Tibial nerve (tissue), 4 donors: ENCODE results near the gene OVOL3. TPM values are rescaled to one million over a fixed set of nuclear protein-coding genes. Genes with fewer than 3 reads are reported as not detected.
"Not testable (repeated sequence)": the region's sequence is repeated elsewhere in the genome, so short reads cannot be mapped to it uniquely, and the experiment has no call there.

ENCODE experiments used
- DNase-seq, 2 donors: peaks; one replicate each; pipeline ENCODE4 v3.0.0-alpha.2; 2019; ENCODE audit warnings: low spot score in 2 of 2
- H3K27ac ChIP-seq, 4 donors: fragments of 200-600 bp; sonication (generic) in 3 of 4; one replicate each; pipeline ENCODE4 v1.5.1; 2017 to 2019; ENCODE audit warnings: mild to moderate bottlenecking in 1 of 4
- H3K27me3 ChIP-seq, 2 donors: fragments of 200-600 bp; sonication (generic) in 1 of 2; one replicate each; pipeline versions ENCODE4 v1.5.1 to v1.6.0; 2017 to 2019
- H3K36me3 ChIP-seq, 3 donors: fragments of 200-600 bp; sonication (generic); one replicate each; pipeline ENCODE4 v1.5.1; 2018 to 2019
- H3K4me1 ChIP-seq, 4 donors: fragments of 200-600 bp; sonication (generic) in 3 of 4; one replicate each; pipeline ENCODE4 v1.5.1; 2017 to 2019
- H3K4me3 ChIP-seq, 4 donors: fragments of 200-600 bp; sonication (generic) in 3 of 4; one replicate each; pipeline ENCODE4 v1.5.1; 2017 to 2019; ENCODE audit warnings: mild to moderate bottlenecking in 1 of 4, moderate library complexity in 1 of 4
- H3K9me3 ChIP-seq, 4 donors: fragments of 200-600 bp; sonication (generic) in 3 of 4; one replicate each; pipeline ENCODE4 v1.5.1; 2017 to 2019
- CTCF ChIP-seq, 5 experiments: fragments of 200-600 bp in 3 of 5; fragments of 450-650 bp in 2 of 5; sonication (generic) in 3 of 5; IDR thresholded peaks; one replicate each; pipeline ENCODE4 v1.5.1; 2016 to 2019; ENCODE audit warnings: antibody characterized with exemption in 5 of 5, mild to moderate bottlenecking in 3 of 5, moderate library complexity in 2 of 5
- EP300 ChIP-seq, 2 donors: sonication (generic); formaldehyde crosslinking; IDR thresholded peaks; one replicate each; pipeline ENCODE4 v1.6.1; 2017; ENCODE audit warnings: antibody characterized with exemption in 2 of 2, mild to moderate bottlenecking in 1 of 2
- POLR2A ChIP-seq, 2 donors: fragments of 450-650 bp; IDR thresholded peaks; one replicate each; pipeline ENCODE4 v1.6.1; 2017; ENCODE audit warnings: antibody characterized with exemption in 2 of 2, mild to moderate bottlenecking in 2 of 2, moderate library complexity in 2 of 2
- WGBS, 2 donors: methylation state at CpG; one replicate each; pipeline ENCODE4 v1.1.5; 2018; 5-methylcytosine and 5-hydroxymethylcytosine counted together
- total RNA-seq, 4 donors: library from RNA; depleted of rRNA; stranded (reverse); fragments of >200 nt; gene quantifications; one replicate each; pipeline ENCODE4 v1.1.0, GENCODE V29; 2016

The OVOL3 gene
- total RNA-seq, 4 donors from 2014 or later: not detected

GRCh38 chr19:36128392-36128736, 17.4 kb downstream of the OVOL3 start:
- peak overlapping the region; percentile 27 to 59 (median 52) for H3K4me3 ChIP-seq
- WGBS, 2 donors: 8 to 12% methylated on average over 10 of the region's 10 CpGs
- no peak for DNase-seq
- TF ChIP-seq EP300 (IDR thresholded peaks at IDR 0.05) (no peak), CTCF (IDR thresholded peaks at IDR 0.05) (no peak), POLR2A (IDR thresholded peaks at IDR 0.05) (no peak)
- H3K27me3 ChIP-seq: no peaks in the 10 kb centered on the region
- H3K27ac ChIP-seq: peak overlapping the region; percentile 60 to 92 (median 90)
- peaks cover 4 to 29% (median 4%) of the 10 kb centered on the region in 3 donors for H3K36me3 ChIP-seq
- H3K9me3 ChIP-seq: no peaks in the 10 kb centered on the region
- peaks cover 0 to 18% (median 7%) of the 10 kb centered on the region in 4 donors for H3K4me1 ChIP-seq

GRCh38 chr19:36131221-36131620, 20.3 kb downstream of the OVOL3 start:
- not testable (repeated sequence) for H3K4me3 ChIP-seq, H3K27ac ChIP-seq, DNase-seq, H3K9me3 ChIP-seq, H3K36me3 ChIP-seq, H3K27me3 ChIP-seq
- WGBS, 2 donors: 67 to 69% methylated on average over 6 of the region's 6 CpGs
- H3K4me1 ChIP-seq: peaks cover 0 to 20% (median 7%) of the 10 kb centered on the region in 4 donors

GRCh38 chr19:36134867-36135266, 23.9 kb downstream of the OVOL3 start:
- H3K9me3 ChIP-seq, H3K27me3 ChIP-seq, DNase-seq, H3K4me3 ChIP-seq, H3K27ac ChIP-seq, H3K36me3 ChIP-seq: not testable (repeated sequence)
- 88 to 94% methylated on average over 3 to 4 of the region's 4 CpGs for WGBS, 2 donors
- peaks cover 0 to 24% (median 4%) of the 10 kb centered on the region in 4 donors for H3K4me1 ChIP-seq

GRCh38 chr19:36136964-36137686, 26.2 kb downstream of the OVOL3 start:
- H3K27me3 ChIP-seq: no peaks in the 10 kb centered on the region
- WGBS, 2 donors: 49 to 53% methylated on average over 12 of the region's 12 CpGs
- H3K36me3 ChIP-seq: peaks cover 0 to 6% (median 1%) of the 10 kb centered on the region in 3 donors
- peaks cover 5 to 34% (median 10%) of the 10 kb centered on the region in 4 donors for H3K4me1 ChIP-seq
- TF ChIP-seq EP300 (IDR thresholded peaks at IDR 0.05) (peak in 1 of 2 donors; percentile 45), CTCF (IDR thresholded peaks at IDR 0.05) (no peak), POLR2A (IDR thresholded peaks at IDR 0.05) (no peak)
- no peak overlapping the region for H3K4me3 ChIP-seq
- no peaks in the 10 kb centered on the region for H3K9me3 ChIP-seq
- no peak for DNase-seq
- H3K27ac ChIP-seq: peak overlapping the region in 3 of 4 donors; percentile 50 to 77 (median 74)

GRCh38 chr19:36139120-36139472, 28.2 kb downstream of the OVOL3 start:
- H3K9me3 ChIP-seq: no peaks in the 10 kb centered on the region
- H3K36me3 ChIP-seq: peaks cover 0 to 25% (median 9%) of the 10 kb centered on the region in 3 donors
- H3K27ac ChIP-seq: peak overlapping the region; percentile 83 to 100 (median 98)
- peak overlapping the region; percentile 80 to 94 (median 86) for H3K4me3 ChIP-seq
- DNase-seq: no peak
- WGBS, 2 donors: 48 to 49% methylated on average over 7 of the region's 7 CpGs
- TF ChIP-seq EP300 (IDR thresholded peaks at IDR 0.05) (no peak), POLR2A (IDR thresholded peaks at IDR 0.05) (no peak), CTCF (IDR thresholded peaks at IDR 0.05) (no peak)
- H3K27me3 ChIP-seq: no peaks in the 10 kb centered on the region
- H3K4me1 ChIP-seq: peaks cover 5 to 37% (median 10%) of the 10 kb centered on the region in 4 donors

- Histone ChIP-seq H3K27me3 (no peaks in the 10 kb centered on the region), H3K4me1 (peaks cover 5 to 37% (median 10%) of the 10 kb centered on the region in 4 donors), H3K36me3 (peaks cover 0 to 31% (median 10%) of the 10 kb centered on the region in 3 donors), H3K9me3 (no peaks in the 10 kb centered on the region), H3K27ac (peak within 1 kb of the TSS; percentile 83 to 100 (median 98)), H3K4me3 (peak within 1 kb of the TSS; percentile 80 to 94 (median 86))
- DNase-seq: peak; percentile 87 to 92
- peak; percentile 91 to 95 for TF ChIP-seq POLR2A (IDR thresholded peaks at IDR 0.05)
- peak; percentile 86 to 95 for TF ChIP-seq EP300 (IDR thresholded peaks at IDR 0.05)
- TF ChIP-seq CTCF (IDR thresholded peaks at IDR 0.05): peak in 2 of 5 experiments; percentile 24 to 52
- WGBS, 2 donors: 0 to 1% methylated on average over 13 to 54 of the region's 75 CpGs
These were observed 28.7 kb downstream of the OVOL3 start, which contains the start of gene CAPNS1 for GRCh38 chr19:36139473-36140303. CAPNS1 (plus strand) TSS chr19:36140066; CDS start chr19:36141012, 946 bp downstream.
